Caco-2 (cell line): ENCODE measurements around the gene GRK3. TPM values are rescaled to one million over a fixed set of nuclear protein-coding genes. Genes with fewer than 3 reads are reported as not detected.

Source experiments
- BruUV-seq: library from RNA; stranded (reverse); fragments of 400-500 nt; replicated peaks from 2 replicates; lab custom pipeline; 2021; lab: Mats Ljungman, UMichigan
- CTCF ChIA-PET: fragments of 300-600 bp; sonication (Branson Sonifier 250); formaldehyde crosslinking; loops from one replicate; lab custom pipeline; 2022; ENCODE audit warnings: antibody characterized with exemption; lab: Charles Lee
- POLR2A ChIA-PET: fragments of 300-600 bp; sonication (Branson Sonifier 250); formaldehyde crosslinking; loops from one replicate; lab custom pipeline; 2022; ENCODE audit warnings: antibody characterized with exemption; lab: Charles Lee
- DNase-seq, 2 experiments: peaks; one replicate each; pipeline versions ENCODE4 v3.0.0 to v3.0.0-alpha.2; 2020 to 2022
- H3K27me3 ChIP-seq: replicated peaks from 2 replicates; pipeline ENCODE4 v1.6.0; 2011; ENCODE audit warnings: low read length; ENCODE audit not compliant: control insufficient read depth, insufficient read depth
- H3K36me3 ChIP-seq: 2 replicates; pipeline ENCODE4 v1.5.1; 2011; ENCODE audit warnings: low read length; ENCODE audit not compliant: control insufficient read depth, insufficient read depth
- H3K4me1 ChIP-seq: fragments of 250-450 bp; sonication (Bioruptor Pico); 2 replicates; pipeline ENCODE4 v1.5.1; 2020; ENCODE audit warnings: mild to moderate bottlenecking
- H3K4me3 ChIP-seq: 2 replicates; pipeline ENCODE4 v1.5.1; 2011; ENCODE audit warnings: low read depth, mild to moderate bottlenecking, control low read depth, low read length
- H3K9me3 ChIP-seq: fragments of 250-450 bp; sonication (Bioruptor Pico); 2 replicates; pipeline ENCODE4 v1.5.1; 2020; ENCODE audit warnings: mild to moderate bottlenecking, moderate library complexity
- H3K27ac Mint-ChIP-seq: one replicate; pipeline ENCODE4 v1.8.0; 2022; ENCODE audit warnings: mixed read lengths; ENCODE audit not compliant: unreplicated experiment
- H3K27me3 Mint-ChIP-seq: one replicate; pipeline ENCODE4 v1.8.0; 2022; ENCODE audit warnings: mixed read lengths; ENCODE audit not compliant: insufficient read depth, unreplicated experiment
- H3K36me3 Mint-ChIP-seq: one replicate; pipeline ENCODE4 v1.8.0; 2022; ENCODE audit warnings: mild to moderate bottlenecking, mixed read lengths; ENCODE audit not compliant: insufficient read depth, unreplicated experiment
- H3K4me1 Mint-ChIP-seq: one replicate; pipeline ENCODE4 v1.8.0; 2022; ENCODE audit warnings: low read depth, mixed read lengths; ENCODE audit not compliant: unreplicated experiment
- H3K4me3 Mint-ChIP-seq: one replicate; pipeline ENCODE4 v1.8.0; 2022; ENCODE audit warnings: mild to moderate bottlenecking, moderate library complexity, mixed read lengths; ENCODE audit not compliant: unreplicated experiment
- H3K9me3 Mint-ChIP-seq: one replicate; pipeline ENCODE4 v1.8.0; 2022; ENCODE audit warnings: mixed read lengths; ENCODE audit not compliant: unreplicated experiment
- CTCF ChIP-seq, 2 experiments: fragments of 200-600 bp in 1 of 2; IDR thresholded peaks; 1 replicate in 1 of 2; 2 replicates in 1 of 2; pipeline versions ENCODE4 v1.5.1 to v1.8.0; 2011 to 2022; ENCODE audit warnings: antibody characterized with exemption in 1 of 2, control low read depth in 1 of 2, inconsistent platforms in 1 of 2, low read depth in 1 of 2, low read length in 1 of 2, mild to moderate bottlenecking in 1 of 2, moderate library complexity in 1 of 2; ENCODE audit not compliant: insufficient read depth in 1 of 2, severe bottlenecking in 1 of 2, unreplicated experiment in 1 of 2
- intact Hi-C: fragments of 100-400 bp; cut with micrococcal nuclease; formaldehyde crosslinking; loops from one replicate; pipeline ENCODE4 v1.10.0; 2022; ENCODE audit not compliant: unreplicated experiment
- total RNA-seq: library from RNA; stranded (reverse); gene quantifications from 2 replicates; pipeline ENCODE4 v1.2.3, GENCODE V29; 2022

Gene GRK3
- total RNA-seq, 1 experiment from 2014 or later: 9.7 TPM

GRCh38 chr22:25545146-25545545 is 19.3 kb upstream of the GRK3 start:
- Mint-ChIP-seq H3K4me3 (no peak overlapping the region), H3K9me3 (no peaks in the 10 kb centered on the region), H3K36me3 (no peaks in the 10 kb centered on the region), H3K4me1 (no peaks in the 10 kb centered on the region), H3K27me3 (no peaks in the 10 kb centered on the region), H3K27ac (no peak overlapping the region)
- intact Hi-C loops: no loop called here
- POLR2A ChIA-PET: interaction anchor here (0.7 kb wide), 1 partner anchor 154 kb away, joined by 4 read pairs; no protein-coding TSS in a partner anchor
- BruUV-seq: no TSS peak
- H3K4me1 ChIP-seq: no peaks in the 10 kb centered on the region
- no peak overlapping the region for H3K4me3 ChIP-seq
- no peaks in the 10 kb centered on the region for H3K9me3 ChIP-seq
- DNase-seq: no peak
- no peaks in the 10 kb centered on the region; the same call in 1 of the 2 replicates for H3K27me3 ChIP-seq
- CTCF ChIA-PET: no interaction called here
- no peaks in the 10 kb centered on the region for H3K36me3 ChIP-seq
- TF ChIP-seq CTCF (IDR thresholded peaks at IDR 0.05; ENCODE audit: insufficient read depth in 1 of 2, low read depth in 1 of 2, low read length in 1 of 2, severe bottlenecking in 1 of 2, unreplicated experiment in 1 of 2): no peak

DNA sequence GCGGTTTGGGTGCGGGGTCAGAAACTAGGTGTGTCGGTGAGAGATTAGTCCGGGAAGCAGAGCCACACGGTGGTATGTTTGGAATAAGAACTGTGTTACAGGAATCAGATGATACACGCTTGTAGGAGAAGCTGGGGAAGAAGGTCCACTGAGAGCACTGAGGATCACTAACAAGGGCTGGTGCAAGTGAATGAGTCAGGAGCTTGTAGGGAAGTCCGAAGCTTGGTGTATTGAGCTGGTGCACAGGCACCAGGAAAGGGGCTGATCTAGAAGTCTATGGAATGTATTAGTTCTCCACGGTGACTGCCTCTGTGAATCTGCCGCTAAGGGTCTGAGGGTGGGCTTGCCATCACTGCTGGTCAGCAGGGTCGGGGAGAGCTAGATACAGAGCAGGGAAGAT is 18.8 kb upstream of the GRK3 start:
- Histone ChIP-seq H3K4me3 (no peak overlapping the region), H3K36me3 (no peaks in the 10 kb centered on the region), H3K9me3 (no peaks in the 10 kb centered on the region), H3K27me3 (no peaks in the 10 kb centered on the region; the same call in 1 of the 2 replicates), H3K4me1 (no peaks in the 10 kb centered on the region)
- no peak overlapping the region for H3K27ac Mint-ChIP-seq
- DNase-seq: no peak
- no peaks in the 10 kb centered on the region for H3K27me3 Mint-ChIP-seq
- ChIA-PET CTCF (no interaction called here), POLR2A (interaction anchor here (0.7 kb wide), 1 partner anchor 154 kb away, joined by 4 read pairs; no protein-coding TSS in a partner anchor)
- no peaks in the 10 kb centered on the region for H3K4me1 Mint-ChIP-seq
- TF ChIP-seq CTCF (IDR thresholded peaks at IDR 0.05; ENCODE audit: insufficient read depth in 1 of 2, low read depth in 1 of 2, low read length in 1 of 2, severe bottlenecking in 1 of 2, unreplicated experiment in 1 of 2): no peak
- no peaks in the 10 kb centered on the region for H3K9me3 Mint-ChIP-seq
- intact Hi-C loops: no loop called here
- H3K4me3 Mint-ChIP-seq: no peak overlapping the region
- H3K36me3 Mint-ChIP-seq: no peaks in the 10 kb centered on the region
- no TSS peak for BruUV-seq

DNA sequence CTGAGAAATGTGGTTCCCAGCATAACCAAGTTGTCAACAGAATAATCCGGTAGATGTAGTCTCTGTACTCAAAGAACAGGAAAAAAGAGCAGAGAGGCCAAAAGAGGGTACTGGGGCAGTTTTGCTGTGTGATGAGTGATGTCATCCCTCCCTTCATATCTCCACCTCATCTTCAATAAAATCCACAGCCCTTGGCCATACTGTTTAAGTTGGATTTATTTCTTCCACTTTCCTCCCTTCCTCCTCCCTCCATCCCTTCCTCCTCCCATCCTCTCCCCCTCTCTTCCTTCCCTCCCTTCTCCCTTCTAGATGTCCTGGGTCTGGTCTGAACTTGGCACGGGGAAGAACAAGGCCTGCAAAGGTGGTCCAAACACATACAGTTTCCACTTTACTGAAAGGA is 18.2 kb upstream of the GRK3 start:
- Histone ChIP-seq H3K36me3 (no peaks in the 10 kb centered on the region), H3K27me3 (no peaks in the 10 kb centered on the region; the same call in 1 of the 2 replicates), H3K4me1 (no peaks in the 10 kb centered on the region), H3K4me3 (no peak overlapping the region), H3K9me3 (no peaks in the 10 kb centered on the region)
- Mint-ChIP-seq H3K27ac (no peak overlapping the region), H3K27me3 (no peaks in the 10 kb centered on the region), H3K36me3 (no peaks in the 10 kb centered on the region), H3K4me1 (no peaks in the 10 kb centered on the region), H3K9me3 (no peaks in the 10 kb centered on the region), H3K4me3 (no peak overlapping the region)
- BruUV-seq: no TSS peak
- DNase-seq: no peak
- no peak for TF ChIP-seq CTCF (IDR thresholded peaks at IDR 0.05; ENCODE audit: insufficient read depth in 1 of 2, low read depth in 1 of 2, low read length in 1 of 2, severe bottlenecking in 1 of 2, unreplicated experiment in 1 of 2)
- ChIA-PET POLR2A (no interaction called here), CTCF (no interaction called here)
- intact Hi-C loops: no loop called here
